ENCODE measurements around the gene HMCN1. TPM values are rescaled to one million over a fixed set of nuclear protein-coding genes. Genes with fewer than 3 reads are reported as not detected.
A peak's percentile ranks its signal among the peaks of the same experiment; 100 is the strongest.
"Not testable (repeated sequence)": the region's sequence is repeated elsewhere in the genome, so short reads cannot be mapped to it uniquely, and the experiment has no call there.

HMCN1 gene
- total RNA-seq, 1 experiment from 2014 or later = 14.9 TPM

DNA sequence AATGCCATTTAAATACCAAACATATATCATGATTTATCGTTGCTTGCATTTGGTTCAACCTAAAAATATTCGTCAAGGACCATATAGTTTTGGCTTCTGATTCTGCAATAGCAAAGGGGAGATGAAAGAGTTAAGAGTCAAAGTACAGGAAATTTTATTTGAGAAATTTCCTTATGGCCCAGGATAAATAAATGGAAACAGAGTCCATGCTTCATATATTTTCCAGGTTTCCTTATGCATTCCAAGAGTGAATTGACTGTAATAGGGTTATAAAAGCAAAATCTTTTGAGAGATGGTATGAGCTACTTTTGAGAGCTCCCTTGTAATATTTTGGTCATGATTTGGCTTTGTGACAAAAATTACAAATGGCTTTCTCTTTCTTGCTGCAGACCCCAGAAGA lies 140.1 kb downstream of the HMCN1 start:
- DNase-seq (ENCODE audit: low spot score) = no peak
- in situ Hi-C loops (cut with HindIII; ENCODE audit: low sequenced_read_pairs) = no loop called here

DNA sequence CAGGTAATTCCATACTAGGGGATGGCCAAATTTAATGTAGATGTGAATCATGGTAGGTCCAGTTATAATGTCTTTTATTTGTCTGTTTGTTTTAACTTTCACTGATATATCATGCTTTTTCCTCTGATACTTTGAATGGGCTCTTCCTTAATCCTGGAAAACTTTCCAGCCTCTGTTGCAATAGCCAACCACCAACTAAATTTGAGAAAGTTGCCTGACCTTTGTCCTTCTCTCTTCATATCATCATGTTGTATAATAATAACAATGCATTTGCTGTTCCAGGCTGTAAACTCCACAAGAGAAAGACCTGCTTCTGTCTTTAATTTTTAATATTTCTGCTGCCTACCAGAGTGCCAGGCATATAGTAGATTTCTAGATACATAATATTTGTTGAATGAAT lies 146.1 kb downstream of the HMCN1 start:
- in situ Hi-C loops (cut with HindIII; ENCODE audit: low sequenced_read_pairs) = no loop called here
- no peak for DNase-seq (ENCODE audit: low spot score)

DNA sequence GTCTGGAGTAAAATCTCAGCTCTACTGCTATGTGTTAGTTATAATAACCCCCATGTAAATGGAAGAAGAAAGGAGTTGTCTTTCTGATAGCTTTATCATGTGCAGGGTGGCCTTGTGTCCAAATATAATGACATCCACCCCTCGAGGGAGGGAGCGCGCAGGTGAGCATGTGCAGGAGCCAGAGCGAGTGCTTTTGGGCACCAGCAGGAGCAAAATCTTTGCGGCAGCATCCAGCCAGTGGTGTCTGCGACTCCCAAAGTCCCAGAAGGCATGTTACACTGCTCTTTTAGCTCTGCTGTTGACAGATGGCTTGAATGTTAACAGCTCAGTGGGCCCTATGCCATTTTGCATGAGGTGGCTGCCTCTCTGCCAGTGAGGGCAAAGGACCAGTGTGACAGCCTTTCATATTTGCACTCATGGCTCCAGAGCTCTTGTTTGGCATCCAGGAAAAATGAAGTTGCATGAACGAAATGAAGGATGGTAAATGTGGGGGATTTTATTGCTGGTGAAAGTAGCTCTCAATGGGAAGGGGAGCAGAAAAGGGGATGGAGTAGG lies 146.7 kb downstream of the HMCN1 start:
- in situ Hi-C loops (cut with HindIII; ENCODE audit: low sequenced_read_pairs) = no loop called here
- peak; percentile 83 for DNase-seq (ENCODE audit: low spot score)

DNA sequence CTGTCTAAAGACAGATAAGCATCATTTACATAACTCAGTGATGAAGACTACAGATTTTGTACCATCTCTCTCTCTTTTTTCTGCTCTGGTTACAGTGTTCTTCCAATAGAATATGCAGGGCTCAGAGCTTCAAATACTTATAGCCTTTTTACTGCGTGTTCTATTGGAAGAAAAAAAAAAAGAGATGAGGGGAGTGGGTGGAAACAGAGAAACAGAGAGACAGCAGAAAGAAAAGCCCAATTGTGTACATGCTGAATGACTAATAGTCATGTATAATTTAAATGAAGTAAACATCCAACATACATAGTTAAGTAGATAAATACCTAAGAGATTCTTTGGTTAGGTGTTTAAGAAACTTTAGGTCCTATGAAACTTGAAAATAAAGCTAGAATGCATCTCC lies 151.9 kb downstream of the HMCN1 start:
- DNase-seq (ENCODE audit: low spot score) = no peak
- in situ Hi-C loops (cut with HindIII; ENCODE audit: low sequenced_read_pairs) = no loop called here

DNA sequence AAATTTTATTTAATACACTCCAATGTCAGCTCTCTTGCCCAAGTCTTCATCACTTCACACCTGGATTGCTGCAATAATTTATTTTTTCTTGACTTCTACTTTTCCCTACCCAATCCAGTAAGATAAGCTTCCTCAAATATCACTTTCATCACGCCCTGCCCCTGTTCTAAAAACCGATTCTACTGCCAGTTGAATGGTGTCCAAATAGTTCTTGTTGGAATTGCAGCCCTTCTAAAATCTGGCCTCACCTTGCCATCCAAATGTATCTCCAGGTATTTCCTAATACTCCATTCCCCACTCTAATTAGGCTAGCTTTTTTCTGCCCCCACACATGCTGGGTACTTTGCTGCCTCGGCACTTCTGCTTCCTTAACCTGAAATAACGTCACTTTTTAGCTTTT lies 152.5 kb downstream of the HMCN1 start:
- no peak for DNase-seq (ENCODE audit: low spot score)
- in situ Hi-C loops (cut with HindIII; ENCODE audit: low sequenced_read_pairs) = no loop called here

DNA sequence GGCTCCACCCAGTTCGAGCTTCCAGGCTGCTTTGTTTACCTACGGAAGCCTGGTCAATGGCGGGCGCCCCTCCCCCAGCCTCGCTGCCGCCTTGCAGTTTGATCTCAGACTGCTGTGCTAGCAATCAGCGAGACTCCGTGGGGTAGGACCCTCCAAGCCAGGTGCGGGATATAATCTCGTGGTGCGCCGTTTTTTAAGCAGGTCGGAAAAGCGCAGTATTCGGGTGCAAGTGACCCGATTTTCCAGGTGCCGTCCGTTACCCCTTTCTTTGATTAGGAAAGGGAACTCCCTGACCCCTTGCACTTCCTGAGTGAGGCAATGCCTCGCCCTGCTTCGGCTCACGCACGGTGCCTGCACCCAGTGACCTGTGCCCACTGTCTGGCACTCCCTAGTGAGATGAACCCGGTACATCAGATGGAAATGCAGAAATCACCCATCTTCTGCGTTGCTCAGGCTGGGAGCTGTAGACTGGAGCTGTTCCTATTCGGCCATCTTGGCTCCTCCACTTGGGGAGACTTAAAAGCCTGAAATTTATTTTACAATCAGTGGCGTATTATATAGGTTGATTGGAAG lies 158.7 kb downstream of the HMCN1 start:
- not testable (repeated sequence) for DNase-seq (ENCODE audit: low spot score)

DNA sequence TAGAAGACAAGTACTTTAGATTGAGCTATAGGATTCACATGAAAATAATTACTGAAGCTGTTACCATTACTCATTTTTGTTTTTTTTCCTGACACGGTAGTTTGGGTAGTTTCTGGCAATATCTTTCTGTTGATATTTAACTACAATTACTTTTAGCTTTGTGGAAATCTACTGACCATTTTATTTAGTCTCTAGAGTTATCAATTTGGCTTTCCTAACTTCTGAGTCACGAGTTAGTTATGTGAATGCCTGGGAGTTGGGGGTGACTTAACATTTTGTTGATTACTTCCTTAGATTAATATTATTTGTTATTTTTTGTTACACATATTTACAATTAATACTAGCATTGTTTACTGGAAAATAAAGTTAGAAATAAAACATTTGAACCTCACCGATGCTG lies 160.6 kb downstream of the HMCN1 start:
- no peak for DNase-seq (ENCODE audit: low spot score)
- in situ Hi-C loops (cut with HindIII; ENCODE audit: low sequenced_read_pairs) = no loop called here

More for the DNA sequence above, 158.7 kb downstream of the HMCN1 start:
- in situ Hi-C loops (cut with HindIII; ENCODE audit: low sequenced_read_pairs) = not testable (repeated sequence)

DNA sequence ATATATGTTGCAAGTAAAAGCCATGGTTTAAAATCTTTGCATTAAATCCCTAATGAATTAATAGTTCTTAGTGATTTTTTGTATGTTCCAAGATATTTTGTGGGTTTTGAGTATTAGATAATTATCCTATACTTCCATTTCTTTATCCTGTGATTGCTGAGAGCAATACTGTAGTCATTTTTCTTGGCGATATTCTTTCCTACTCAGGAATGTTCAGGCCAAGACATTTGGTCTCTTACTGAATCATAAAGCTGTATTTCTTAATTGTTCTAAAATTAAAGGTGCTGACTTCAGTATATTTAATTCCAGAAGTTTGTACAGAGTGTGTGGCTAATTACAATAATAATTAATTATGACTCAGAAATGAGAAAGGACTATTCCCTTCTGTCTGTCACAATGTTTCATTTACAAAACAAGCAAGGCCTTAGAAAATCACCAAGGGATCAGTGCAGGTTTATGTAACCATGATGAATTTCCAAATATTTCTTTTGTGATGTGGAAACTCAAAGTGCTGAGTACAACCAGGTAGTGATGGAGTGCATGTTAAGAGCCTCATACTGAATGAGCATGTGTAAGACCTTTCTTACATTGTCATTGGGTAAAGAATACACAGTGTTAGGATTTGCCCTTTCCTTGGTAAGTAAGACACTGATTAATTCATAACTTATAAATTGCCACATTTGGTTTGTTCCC lies 161.2 kb downstream of the HMCN1 start:
- no peak for DNase-seq (ENCODE audit: low spot score)
- in situ Hi-C loops (cut with HindIII; ENCODE audit: low sequenced_read_pairs) = no loop called here

DNA sequence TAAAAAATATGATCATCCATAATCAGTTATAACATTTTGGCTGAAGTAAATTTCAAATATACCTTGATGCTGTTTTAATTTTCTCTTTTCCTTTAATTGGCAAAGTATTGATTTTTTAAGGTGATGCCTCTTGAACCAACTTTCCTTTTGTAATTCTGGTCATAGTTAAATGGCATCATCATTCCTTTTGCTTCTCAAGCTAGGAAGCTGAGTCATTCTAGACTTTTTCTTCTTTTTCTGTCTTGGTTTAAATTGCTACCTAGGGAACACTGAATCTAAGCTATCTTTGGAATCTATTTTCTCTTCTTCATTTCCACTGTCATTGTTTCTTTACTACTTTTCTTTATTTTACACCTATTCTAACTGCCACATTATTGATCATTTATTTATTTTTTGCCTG lies 162.7 kb downstream of the HMCN1 start:
- no peak for DNase-seq (ENCODE audit: low spot score)
- in situ Hi-C loops (cut with HindIII; ENCODE audit: low sequenced_read_pairs) = no loop called here

DNA sequence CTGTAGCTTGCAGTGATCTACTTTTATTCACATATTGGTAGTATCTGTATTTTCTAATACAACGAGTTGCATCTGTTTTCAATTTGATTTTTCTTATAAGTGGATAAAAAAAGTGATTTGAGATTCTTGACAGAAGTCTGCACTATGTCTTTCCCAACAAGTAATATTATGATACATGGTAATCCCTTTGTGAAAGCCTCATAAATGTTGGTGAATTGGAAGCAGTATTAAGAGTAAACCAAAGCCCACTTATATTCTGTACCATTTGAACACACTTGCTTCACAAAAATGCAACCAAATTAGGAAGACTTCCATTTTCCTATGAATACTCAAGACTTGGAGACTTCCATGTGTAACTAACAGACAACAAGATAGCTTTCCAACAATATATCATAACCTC lies 172.0 kb downstream of the HMCN1 start:
- no peak for DNase-seq (ENCODE audit: low spot score)
- in situ Hi-C loops (cut with HindIII; ENCODE audit: low sequenced_read_pairs) = no loop called here

DNA sequence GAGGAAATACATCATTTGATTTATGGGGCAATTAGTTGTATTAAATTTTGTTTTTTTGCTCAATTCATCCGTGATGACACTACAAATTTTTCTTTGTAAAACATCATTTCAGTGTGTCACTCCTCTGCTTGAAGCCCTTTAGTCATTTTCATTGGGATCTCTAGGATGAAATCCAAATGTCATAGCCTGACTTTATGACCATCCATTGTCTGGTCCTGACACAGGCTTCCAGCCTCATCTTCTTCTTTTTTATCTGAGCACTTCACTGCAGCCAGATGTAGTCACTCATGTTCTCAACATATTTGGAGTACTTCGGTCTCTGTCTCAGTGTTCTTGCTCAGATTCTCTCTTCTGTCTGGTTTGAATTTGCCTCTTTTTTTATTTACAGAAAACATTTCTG lies 173.1 kb downstream of the HMCN1 start:
- in situ Hi-C loops (cut with HindIII; ENCODE audit: low sequenced_read_pairs) = no loop called here
- no peak for DNase-seq (ENCODE audit: low spot score)

DNA sequence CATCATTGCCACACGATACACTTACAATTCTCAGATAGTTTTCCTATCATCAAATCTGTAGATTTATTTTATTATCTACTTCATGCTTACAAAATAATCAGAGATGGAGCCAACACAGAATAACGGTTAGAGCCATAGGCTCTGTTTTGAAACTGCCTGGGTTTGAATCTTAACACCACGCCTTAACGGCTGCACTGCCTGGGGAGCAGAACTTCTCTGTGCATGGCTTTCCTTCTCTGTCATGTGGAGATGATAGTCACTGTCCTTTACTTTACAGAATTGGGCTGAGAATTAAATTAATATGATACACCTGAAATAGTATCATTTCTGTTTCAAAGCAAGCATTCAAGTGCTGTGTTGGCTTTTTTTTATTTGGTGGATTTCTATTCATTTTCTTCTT lies 177.8 kb downstream of the HMCN1 start:
- in situ Hi-C loops (cut with HindIII; ENCODE audit: low sequenced_read_pairs) = no loop called here
- DNase-seq (ENCODE audit: low spot score) = no peak

DNA sequence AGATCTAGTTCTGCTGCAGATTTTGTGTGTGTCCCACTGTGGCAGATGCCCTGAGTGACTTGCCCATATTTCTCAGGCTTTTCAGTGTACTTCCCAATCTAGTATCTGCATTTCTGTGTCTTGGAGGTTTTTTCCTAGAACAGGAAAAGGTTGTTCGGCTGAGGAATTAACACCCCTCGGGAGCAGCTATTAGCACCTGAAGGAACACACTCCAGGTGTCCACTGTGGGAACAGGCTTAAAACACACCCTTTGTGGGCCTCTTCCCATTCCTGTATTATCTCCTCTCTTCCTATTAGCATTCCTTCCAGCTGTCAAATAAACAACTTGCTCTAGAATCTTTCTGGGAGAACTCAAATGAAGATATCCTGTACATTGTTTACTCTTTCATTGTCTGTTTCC lies 178.3 kb downstream of the HMCN1 start:
- no peak for DNase-seq (ENCODE audit: low spot score)

DNA sequence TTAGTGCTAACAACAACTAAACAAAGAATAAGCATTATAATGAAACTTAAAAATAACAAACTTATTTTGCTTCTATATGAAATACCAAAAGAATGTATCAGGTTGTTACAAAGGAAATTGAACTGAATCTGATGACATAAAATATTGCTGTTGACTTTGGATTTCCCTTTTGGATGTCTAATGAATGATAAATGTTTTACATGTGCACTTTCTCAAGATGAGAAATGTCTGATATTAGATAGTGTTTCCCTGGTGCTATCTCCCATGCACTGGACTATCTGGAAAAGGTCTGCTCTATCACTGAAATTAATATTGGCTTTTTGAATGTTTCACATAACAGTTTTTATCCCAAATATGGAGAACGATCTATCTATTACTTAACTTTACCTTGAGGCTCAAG lies 179.9 kb downstream of the HMCN1 start:
- in situ Hi-C loops (cut with HindIII; ENCODE audit: low sequenced_read_pairs) = no loop called here
- no peak for DNase-seq (ENCODE audit: low spot score)

More for the DNA sequence above, 178.3 kb downstream of the HMCN1 start:
- in situ Hi-C loops (cut with HindIII; ENCODE audit: low sequenced_read_pairs) = no loop called here

DNA sequence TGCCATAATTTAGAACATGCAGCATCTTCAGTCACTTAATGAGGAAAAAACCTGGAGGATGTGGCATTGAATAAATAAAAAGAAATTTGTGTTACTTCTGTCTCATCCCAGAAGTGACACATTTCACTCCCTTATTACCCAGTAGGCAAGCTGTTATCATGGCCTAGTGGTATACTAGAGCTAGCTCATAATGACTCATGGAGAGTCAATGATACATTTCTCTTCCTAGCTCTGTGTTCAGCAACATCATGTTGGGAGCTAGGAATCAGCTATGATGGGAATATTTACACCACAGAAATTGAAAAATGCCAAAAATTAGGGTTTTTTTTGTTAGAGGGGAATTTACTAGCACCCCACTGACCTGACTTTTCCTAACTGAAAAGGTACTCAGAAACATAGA lies 182.7 kb downstream of the HMCN1 start:
- in situ Hi-C loops (cut with HindIII; ENCODE audit: low sequenced_read_pairs) = no loop called here

DNA sequence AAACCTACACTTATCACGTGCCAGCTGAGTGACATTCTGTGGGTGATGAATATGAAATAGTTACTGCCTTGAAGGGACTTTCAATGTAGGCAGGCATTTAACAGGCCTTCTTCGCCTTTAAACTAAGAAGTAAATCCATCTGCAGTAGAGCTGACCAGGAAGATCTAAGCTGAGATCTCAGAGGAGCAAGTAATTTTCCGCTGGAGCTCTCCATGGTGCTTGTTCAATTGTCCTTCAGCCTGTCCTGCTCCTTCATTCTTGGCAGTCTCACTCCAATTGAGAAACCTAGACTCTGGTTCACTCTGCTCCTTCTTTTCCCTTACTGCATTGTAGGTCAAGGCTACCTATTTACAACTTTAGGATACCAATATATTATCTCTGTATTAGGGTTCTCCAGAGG lies 183.5 kb downstream of the HMCN1 start:
- DNase-seq (ENCODE audit: low spot score) = no peak
- in situ Hi-C loops (cut with HindIII; ENCODE audit: low sequenced_read_pairs) = no loop called here

More for the DNA sequence above, 182.7 kb downstream of the HMCN1 start:
- DNase-seq (ENCODE audit: low spot score) = no peak

DNA sequence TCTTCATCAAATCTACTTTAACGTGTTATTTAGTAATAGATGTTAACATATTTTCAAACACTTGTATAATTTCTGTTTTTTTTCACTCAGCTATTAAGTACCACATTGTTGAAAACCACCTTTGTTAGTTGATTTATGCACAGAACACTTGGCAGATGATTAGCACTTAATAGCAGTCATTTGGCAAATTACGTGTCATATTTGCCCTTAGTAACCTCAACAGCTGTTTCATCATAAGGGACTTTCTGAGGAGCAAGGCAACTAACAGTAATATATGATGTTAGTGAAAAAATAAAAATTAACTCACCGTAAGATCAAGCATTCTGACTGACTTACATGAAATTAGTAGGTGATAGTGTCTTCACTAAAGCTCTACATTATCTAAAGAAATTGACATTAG lies 186.4 kb downstream of the HMCN1 start:
- in situ Hi-C loops (cut with HindIII; ENCODE audit: low sequenced_read_pairs) = no loop called here
- no peak for DNase-seq (ENCODE audit: low spot score)

DNA sequence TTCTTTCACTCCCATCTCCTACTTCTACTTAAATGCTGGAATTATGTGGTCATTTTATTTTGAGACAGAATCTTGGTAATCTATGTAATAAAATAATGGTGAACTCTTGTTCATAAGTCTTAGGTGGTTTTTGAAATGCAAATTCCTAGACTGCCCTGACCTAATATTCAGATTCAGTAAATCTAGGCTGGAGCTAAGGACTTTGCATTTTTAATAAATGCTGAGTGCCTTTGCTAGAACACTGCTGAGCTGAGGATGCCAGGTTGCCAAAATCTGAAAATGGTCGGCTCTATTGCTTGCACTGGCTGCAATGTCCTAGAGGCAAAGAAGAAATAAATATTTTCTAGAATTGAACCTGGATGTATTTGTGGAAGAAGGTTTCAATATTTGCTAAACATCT lies 187.4 kb downstream of the HMCN1 start:
- in situ Hi-C loops (cut with HindIII; ENCODE audit: low sequenced_read_pairs) = no loop called here
- peak; percentile 21 for DNase-seq (ENCODE audit: low spot score)

DNA sequence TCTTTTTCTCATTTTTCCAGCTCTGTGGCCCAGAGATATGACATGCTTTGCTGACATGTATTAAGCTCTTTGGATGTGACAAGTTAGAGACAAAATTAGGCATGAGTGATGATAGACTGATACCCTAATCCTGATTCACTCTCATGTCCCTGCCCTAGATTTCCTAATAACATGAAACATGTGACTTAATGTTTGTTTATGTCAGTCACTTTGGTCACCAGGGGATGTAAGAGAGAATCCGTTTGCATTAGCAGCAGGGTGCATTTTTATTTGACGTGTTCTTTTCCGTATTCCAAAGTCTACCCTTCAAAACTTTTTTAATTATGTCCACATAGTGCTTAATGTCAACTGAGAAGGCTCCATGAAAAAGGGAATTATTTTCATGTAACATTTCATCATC lies 192.4 kb downstream of the HMCN1 start:
- DNase-seq (ENCODE audit: low spot score) = no peak

DNA sequence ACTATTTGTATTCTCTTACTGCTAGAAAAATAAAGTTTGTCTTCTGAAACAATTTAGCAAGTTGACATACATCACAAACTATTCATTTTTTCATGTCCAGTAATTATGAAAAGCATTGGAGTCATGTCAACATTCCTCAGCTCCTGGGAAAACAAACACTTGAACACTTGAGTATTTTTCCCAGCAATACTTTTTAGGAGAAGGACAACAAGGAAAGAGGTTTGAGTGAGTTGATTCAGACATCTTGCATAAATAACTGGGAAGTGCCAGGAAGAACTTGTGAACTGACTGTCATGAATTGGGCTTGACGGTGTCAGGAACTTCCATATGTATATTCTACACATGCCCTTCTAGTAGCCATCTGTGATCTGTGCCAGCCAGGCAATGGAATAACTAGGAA lies 195.6 kb downstream of the HMCN1 start:
- in situ Hi-C loops (cut with HindIII; ENCODE audit: low sequenced_read_pairs) = no loop called here
- no peak for DNase-seq (ENCODE audit: low spot score)

More for the DNA sequence above, 192.4 kb downstream of the HMCN1 start:
- in situ Hi-C loops (cut with HindIII; ENCODE audit: low sequenced_read_pairs) = no loop called here

DNA sequence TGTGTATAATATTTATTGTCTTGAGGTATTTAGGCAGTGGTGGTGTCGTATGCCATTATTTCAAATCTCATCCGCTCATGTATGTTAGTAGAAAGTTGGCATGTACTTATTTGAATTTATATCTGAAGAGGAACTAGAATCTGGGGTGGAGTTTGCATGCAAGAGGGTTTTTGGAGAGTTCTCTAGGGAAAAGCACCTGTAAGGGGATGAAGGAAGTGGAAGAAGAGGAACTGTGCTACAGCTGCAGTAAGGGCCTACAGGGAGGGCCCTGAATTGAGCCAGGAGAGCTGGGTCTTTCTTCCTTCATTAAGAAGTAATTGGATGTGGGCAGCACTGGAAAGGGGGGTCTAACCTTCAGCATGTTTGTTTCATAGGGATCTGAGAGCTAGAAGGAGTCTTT lies 197.2 kb downstream of the HMCN1 start:
- no peak for DNase-seq (ENCODE audit: low spot score)
- in situ Hi-C loops (cut with HindIII; ENCODE audit: low sequenced_read_pairs) = no loop called here

All from G401 (cell line).